WTC11 (cell line): ENCODE data around the gene SLC25A14. TPM values are rescaled to one million over a fixed set of nuclear protein-coding genes. Genes with fewer than 3 reads are reported as not detected.
A peak's percentile ranks its signal among the peaks of the same experiment; 100 is the strongest.

Experiments
- JUN ChIP-seq: sonication (generic); formaldehyde crosslinking; IDR thresholded peaks from 2 replicates; pipeline ENCODE4 v1.8.0; 2023; ENCODE audit warnings: mild to moderate bottlenecking, missing genetic modification reagents
- TEAD4 ChIP-seq: sonication (generic); formaldehyde crosslinking; IDR thresholded peaks from 2 replicates; pipeline ENCODE4 v1.8.0; 2022; ENCODE audit warnings: mild to moderate bottlenecking, missing genetic modification reagents
- USF2 ChIP-seq: sonication (generic); formaldehyde crosslinking; IDR thresholded peaks from 2 replicates; pipeline ENCODE4 v1.8.1; 2023; ENCODE audit warnings: mild to moderate bottlenecking, missing genetic modification reagents, moderate library complexity
- ZBTB21 ChIP-seq: sonication (generic); formaldehyde crosslinking; IDR thresholded peaks from 2 replicates; pipeline ENCODE4 v1.8.1; 2023; ENCODE audit warnings: mild to moderate bottlenecking, missing genetic modification reagents, borderline replicate concordance
- total RNA-seq: library from RNA; stranded (reverse); gene quantifications from 3 replicates; pipeline ENCODE4 v1.2.3, GENCODE V29; 2021
- TF ChIP-seq, protein P1 (sequence below): sonication (generic); formaldehyde crosslinking; IDR thresholded peaks from 2 replicates; pipeline ENCODE4 v1.8.0; 2022; ENCODE audit warnings: missing genetic modification reagents
- TF ChIP-seq, protein P2 (sequence below): sonication (generic); formaldehyde crosslinking; IDR thresholded peaks from 2 replicates; pipeline ENCODE4 v1.8.0; 2022; ENCODE audit warnings: mild to moderate bottlenecking, missing genetic modification reagents
- TF ChIP-seq, protein P3 (sequence below): sonication (generic); formaldehyde crosslinking; IDR thresholded peaks from 2 replicates; pipeline ENCODE4 v1.8.1; 2022; ENCODE audit warnings: mild to moderate bottlenecking, missing genetic modification reagents, moderate library complexity, borderline replicate concordance
- TF ChIP-seq, protein P4 (sequence below): sonication (generic); formaldehyde crosslinking; IDR thresholded peaks from 2 replicates; pipeline ENCODE4 v1.8.0; 2023; ENCODE audit warnings: missing genetic modification reagents, mild to moderate bottlenecking, borderline replicate concordance
- TF ChIP-seq, protein P5 (sequence below): sonication (generic); formaldehyde crosslinking; IDR thresholded peaks from 2 replicates; pipeline ENCODE4 v1.8.0; 2022; ENCODE audit warnings: mild to moderate bottlenecking, missing genetic modification reagents
- TF ChIP-seq, protein P6 (sequence below): sonication (generic); formaldehyde crosslinking; IDR thresholded peaks from 2 replicates; pipeline ENCODE4 v1.8.1; 2022; ENCODE audit warnings: low read depth, missing genetic modification reagents, borderline replicate concordance
- TF ChIP-seq, protein P7 (sequence below): fragments of 250-450 bp; sonication (Bioruptor Pico); IDR thresholded peaks from 2 replicates; pipeline ENCODE4 v1.9.0; 2021; ENCODE audit warnings: mild to moderate bottlenecking

Gene SLC25A14
- total RNA-seq, 1 experiment from 2014 or later = 21.2 TPM

GRCh38 chrX:130330706-130331105, 9.0 kb upstream of the SLC25A14 start (continued):
- TF ChIP-seq, protein P1, sequence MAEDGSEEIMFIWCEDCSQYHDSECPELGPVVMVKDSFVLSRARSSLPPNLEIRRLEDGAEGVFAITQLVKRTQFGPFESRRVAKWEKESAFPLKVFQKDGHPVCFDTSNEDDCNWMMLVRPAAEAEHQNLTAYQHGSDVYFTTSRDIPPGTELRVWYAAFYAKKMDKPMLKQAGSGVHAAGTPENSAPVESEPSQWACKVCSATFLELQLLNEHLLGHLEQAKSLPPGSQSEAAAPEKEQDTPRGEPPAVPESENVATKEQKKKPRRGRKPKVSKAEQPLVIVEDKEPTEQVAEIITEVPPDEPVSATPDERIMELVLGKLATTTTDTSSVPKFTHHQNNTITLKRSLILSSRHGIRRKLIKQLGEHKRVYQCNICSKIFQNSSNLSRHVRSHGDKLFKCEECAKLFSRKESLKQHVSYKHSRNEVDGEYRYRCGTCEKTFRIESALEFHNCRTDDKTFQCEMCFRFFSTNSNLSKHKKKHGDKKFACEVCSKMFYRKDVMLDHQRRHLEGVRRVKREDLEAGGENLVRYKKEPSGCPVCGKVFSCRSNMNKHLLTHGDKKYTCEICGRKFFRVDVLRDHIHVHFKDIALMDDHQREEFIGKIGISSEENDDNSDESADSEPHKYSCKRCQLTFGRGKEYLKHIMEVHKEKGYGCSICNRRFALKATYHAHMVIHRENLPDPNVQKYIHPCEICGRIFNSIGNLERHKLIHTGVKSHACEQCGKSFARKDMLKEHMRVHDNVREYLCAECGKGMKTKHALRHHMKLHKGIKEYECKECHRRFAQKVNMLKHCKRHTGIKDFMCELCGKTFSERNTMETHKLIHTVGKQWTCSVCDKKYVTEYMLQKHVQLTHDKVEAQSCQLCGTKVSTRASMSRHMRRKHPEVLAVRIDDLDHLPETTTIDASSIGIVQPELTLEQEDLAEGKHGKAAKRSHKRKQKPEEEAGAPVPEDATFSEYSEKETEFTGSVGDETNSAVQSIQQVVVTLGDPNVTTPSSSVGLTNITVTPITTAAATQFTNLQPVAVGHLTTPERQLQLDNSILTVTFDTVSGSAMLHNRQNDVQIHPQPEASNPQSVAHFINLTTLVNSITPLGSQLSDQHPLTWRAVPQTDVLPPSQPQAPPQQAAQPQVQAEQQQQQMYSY (CRISPR knock-in tag) = peak; percentile 39
- TF ChIP-seq, protein P2, sequence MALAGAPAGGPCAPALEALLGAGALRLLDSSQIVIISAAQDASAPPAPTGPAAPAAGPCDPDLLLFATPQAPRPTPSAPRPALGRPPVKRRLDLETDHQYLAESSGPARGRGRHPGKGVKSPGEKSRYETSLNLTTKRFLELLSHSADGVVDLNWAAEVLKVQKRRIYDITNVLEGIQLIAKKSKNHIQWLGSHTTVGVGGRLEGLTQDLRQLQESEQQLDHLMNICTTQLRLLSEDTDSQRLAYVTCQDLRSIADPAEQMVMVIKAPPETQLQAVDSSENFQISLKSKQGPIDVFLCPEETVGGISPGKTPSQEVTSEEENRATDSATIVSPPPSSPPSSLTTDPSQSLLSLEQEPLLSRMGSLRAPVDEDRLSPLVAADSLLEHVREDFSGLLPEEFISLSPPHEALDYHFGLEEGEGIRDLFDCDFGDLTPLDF (CRISPR knock-in tag) = no peak
- TF ChIP-seq TEAD4 (no peak), ZBTB21 (no peak), JUN (CRISPR knock-in tag) (no peak), USF2 (CRISPR knock-in tag) (peak; percentile 16; the same call in 1 of the 2 replicates)
- TF ChIP-seq, protein P3, sequence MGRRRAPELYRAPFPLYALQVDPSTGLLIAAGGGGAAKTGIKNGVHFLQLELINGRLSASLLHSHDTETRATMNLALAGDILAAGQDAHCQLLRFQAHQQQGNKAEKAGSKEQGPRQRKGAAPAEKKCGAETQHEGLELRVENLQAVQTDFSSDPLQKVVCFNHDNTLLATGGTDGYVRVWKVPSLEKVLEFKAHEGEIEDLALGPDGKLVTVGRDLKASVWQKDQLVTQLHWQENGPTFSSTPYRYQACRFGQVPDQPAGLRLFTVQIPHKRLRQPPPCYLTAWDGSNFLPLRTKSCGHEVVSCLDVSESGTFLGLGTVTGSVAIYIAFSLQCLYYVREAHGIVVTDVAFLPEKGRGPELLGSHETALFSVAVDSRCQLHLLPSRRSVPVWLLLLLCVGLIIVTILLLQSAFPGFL (CRISPR knock-in tag) = no peak
- TF ChIP-seq, protein P4, sequence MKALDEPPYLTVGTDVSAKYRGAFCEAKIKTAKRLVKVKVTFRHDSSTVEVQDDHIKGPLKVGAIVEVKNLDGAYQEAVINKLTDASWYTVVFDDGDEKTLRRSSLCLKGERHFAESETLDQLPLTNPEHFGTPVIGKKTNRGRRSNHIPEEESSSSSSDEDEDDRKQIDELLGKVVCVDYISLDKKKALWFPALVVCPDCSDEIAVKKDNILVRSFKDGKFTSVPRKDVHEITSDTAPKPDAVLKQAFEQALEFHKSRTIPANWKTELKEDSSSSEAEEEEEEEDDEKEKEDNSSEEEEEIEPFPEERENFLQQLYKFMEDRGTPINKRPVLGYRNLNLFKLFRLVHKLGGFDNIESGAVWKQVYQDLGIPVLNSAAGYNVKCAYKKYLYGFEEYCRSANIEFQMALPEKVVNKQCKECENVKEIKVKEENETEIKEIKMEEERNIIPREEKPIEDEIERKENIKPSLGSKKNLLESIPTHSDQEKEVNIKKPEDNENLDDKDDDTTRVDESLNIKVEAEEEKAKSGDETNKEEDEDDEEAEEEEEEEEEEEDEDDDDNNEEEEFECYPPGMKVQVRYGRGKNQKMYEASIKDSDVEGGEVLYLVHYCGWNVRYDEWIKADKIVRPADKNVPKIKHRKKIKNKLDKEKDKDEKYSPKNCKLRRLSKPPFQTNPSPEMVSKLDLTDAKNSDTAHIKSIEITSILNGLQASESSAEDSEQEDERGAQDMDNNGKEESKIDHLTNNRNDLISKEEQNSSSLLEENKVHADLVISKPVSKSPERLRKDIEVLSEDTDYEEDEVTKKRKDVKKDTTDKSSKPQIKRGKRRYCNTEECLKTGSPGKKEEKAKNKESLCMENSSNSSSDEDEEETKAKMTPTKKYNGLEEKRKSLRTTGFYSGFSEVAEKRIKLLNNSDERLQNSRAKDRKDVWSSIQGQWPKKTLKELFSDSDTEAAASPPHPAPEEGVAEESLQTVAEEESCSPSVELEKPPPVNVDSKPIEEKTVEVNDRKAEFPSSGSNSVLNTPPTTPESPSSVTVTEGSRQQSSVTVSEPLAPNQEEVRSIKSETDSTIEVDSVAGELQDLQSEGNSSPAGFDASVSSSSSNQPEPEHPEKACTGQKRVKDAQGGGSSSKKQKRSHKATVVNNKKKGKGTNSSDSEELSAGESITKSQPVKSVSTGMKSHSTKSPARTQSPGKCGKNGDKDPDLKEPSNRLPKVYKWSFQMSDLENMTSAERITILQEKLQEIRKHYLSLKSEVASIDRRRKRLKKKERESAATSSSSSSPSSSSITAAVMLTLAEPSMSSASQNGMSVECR = no peak
- TF ChIP-seq, protein P5, sequence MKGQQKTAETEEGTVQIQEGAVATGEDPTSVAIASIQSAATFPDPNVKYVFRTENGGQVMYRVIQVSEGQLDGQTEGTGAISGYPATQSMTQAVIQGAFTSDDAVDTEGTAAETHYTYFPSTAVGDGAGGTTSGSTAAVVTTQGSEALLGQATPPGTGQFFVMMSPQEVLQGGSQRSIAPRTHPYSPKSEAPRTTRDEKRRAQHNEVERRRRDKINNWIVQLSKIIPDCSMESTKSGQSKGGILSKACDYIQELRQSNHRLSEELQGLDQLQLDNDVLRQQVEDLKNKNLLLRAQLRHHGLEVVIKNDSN (CRISPR knock-in tag) = peak; percentile 64; the same call in 1 of the 2 replicates
- TF ChIP-seq, protein P6, sequence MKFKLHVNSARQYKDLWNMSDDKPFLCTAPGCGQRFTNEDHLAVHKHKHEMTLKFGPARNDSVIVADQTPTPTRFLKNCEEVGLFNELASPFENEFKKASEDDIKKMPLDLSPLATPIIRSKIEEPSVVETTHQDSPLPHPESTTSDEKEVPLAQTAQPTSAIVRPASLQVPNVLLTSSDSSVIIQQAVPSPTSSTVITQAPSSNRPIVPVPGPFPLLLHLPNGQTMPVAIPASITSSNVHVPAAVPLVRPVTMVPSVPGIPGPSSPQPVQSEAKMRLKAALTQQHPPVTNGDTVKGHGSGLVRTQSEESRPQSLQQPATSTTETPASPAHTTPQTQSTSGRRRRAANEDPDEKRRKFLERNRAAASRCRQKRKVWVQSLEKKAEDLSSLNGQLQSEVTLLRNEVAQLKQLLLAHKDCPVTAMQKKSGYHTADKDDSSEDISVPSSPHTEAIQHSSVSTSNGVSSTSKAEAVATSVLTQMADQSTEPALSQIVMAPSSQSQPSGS = no peak
- TF ChIP-seq, protein P7, sequence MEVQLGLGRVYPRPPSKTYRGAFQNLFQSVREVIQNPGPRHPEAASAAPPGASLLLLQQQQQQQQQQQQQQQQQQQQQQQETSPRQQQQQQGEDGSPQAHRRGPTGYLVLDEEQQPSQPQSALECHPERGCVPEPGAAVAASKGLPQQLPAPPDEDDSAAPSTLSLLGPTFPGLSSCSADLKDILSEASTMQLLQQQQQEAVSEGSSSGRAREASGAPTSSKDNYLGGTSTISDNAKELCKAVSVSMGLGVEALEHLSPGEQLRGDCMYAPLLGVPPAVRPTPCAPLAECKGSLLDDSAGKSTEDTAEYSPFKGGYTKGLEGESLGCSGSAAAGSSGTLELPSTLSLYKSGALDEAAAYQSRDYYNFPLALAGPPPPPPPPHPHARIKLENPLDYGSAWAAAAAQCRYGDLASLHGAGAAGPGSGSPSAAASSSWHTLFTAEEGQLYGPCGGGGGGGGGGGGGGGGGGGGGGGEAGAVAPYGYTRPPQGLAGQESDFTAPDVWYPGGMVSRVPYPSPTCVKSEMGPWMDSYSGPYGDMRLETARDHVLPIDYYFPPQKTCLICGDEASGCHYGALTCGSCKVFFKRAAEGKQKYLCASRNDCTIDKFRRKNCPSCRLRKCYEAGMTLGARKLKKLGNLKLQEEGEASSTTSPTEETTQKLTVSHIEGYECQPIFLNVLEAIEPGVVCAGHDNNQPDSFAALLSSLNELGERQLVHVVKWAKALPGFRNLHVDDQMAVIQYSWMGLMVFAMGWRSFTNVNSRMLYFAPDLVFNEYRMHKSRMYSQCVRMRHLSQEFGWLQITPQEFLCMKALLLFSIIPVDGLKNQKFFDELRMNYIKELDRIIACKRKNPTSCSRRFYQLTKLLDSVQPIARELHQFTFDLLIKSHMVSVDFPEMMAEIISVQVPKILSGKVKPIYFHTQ (CRISPR knock-in tag) = no peak
- TF ChIP-seq, all 79 proteins: peak for 7
